Measurements from ENCODE around the gene CAPG. TPM values are rescaled to one million over a fixed set of nuclear protein-coding genes. Genes with fewer than 3 reads are reported as not detected.

CAPG gene
- total RNA-seq, 1 experiment from 2014 or later = 117 TPM

DNA sequence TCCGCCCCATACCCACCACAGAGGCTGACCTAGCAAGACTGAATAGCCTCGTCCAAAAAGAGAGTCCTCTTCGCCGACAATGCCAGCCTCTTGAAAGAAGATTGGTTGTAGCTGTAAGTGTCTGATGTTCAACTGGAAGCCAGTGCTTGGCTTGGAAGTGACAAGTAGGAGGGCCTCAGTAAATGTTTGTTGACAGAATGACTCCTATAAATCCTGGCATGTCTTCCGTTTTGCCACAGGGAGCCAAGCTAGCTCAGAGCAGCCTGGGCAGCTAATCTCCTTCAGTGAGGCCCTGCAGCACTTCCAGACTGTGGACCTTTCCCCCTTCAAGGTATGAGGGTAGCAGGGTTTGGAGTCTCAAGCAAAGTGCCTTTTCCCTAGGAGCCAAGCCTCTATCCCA lies 40.7 kb downstream of the CAPG start:
- no peak for TF ChIP-seq NR2C2 (CRISPR knock-in tag; IDR thresholded peaks at IDR 0.05)
- TF ChIP-seq, protein P1, sequence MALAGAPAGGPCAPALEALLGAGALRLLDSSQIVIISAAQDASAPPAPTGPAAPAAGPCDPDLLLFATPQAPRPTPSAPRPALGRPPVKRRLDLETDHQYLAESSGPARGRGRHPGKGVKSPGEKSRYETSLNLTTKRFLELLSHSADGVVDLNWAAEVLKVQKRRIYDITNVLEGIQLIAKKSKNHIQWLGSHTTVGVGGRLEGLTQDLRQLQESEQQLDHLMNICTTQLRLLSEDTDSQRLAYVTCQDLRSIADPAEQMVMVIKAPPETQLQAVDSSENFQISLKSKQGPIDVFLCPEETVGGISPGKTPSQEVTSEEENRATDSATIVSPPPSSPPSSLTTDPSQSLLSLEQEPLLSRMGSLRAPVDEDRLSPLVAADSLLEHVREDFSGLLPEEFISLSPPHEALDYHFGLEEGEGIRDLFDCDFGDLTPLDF (CRISPR knock-in tag; IDR thresholded peaks at IDR 0.05) = no peak
- TF ChIP-seq, protein P2, sequence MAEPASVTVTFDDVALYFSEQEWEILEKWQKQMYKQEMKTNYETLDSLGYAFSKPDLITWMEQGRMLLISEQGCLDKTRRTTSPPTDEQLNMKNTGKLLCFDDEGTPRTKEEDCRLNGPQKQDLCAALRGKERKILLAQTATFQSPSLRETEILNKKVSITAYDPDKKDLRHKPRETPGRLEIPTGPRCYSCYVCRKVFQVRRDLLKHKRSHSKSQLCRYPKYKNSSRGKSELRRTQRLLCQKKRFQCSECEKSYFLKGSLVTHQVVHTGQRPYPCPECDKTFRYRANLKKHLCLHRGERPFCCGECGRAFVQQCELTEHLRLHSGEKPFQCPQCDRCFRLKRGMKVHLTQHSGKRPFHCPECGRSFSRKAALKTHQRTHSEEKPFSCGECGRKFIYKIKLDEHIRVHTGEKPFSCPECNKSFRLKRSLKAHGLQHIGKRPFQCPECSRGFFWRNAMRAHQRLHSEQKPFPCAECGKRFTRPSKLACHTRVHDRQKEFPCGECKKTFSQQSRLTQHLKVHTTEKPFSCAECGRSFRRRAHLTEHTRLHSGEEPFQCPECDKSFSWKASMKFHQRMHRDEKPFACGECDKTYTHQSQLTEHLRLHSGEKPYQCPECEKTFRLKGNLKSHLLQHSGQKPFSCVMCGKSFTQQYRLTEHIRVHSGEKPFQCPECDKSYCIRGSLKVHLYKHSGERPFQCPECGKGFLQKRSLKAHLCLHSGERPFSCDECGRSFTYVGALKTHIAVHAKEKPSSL (CRISPR knock-in tag; conservative IDR thresholded peaks at IDR 0.05) = no peak
- TF ChIP-seq, protein P3, sequence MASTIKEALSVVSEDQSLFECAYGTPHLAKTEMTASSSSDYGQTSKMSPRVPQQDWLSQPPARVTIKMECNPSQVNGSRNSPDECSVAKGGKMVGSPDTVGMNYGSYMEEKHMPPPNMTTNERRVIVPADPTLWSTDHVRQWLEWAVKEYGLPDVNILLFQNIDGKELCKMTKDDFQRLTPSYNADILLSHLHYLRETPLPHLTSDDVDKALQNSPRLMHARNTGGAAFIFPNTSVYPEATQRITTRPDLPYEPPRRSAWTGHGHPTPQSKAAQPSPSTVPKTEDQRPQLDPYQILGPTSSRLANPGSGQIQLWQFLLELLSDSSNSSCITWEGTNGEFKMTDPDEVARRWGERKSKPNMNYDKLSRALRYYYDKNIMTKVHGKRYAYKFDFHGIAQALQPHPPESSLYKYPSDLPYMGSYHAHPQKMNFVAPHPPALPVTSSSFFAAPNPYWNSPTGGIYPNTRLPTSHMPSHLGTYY (CRISPR knock-in tag; IDR thresholded peaks at IDR 0.05) = no peak
- TF ChIP-seq, protein P4, sequence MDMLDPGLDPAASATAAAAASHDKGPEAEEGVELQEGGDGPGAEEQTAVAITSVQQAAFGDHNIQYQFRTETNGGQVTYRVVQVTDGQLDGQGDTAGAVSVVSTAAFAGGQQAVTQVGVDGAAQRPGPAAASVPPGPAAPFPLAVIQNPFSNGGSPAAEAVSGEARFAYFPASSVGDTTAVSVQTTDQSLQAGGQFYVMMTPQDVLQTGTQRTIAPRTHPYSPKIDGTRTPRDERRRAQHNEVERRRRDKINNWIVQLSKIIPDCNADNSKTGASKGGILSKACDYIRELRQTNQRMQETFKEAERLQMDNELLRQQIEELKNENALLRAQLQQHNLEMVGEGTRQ (CRISPR knock-in tag; IDR thresholded peaks at IDR 0.05) = no peak
- TF ChIP-seq SMAD3 (CRISPR knock-in tag; IDR thresholded peaks at IDR 0.05; ENCODE audit: borderline replicate concordance) = no peak
- TF ChIP-seq, protein P5, sequence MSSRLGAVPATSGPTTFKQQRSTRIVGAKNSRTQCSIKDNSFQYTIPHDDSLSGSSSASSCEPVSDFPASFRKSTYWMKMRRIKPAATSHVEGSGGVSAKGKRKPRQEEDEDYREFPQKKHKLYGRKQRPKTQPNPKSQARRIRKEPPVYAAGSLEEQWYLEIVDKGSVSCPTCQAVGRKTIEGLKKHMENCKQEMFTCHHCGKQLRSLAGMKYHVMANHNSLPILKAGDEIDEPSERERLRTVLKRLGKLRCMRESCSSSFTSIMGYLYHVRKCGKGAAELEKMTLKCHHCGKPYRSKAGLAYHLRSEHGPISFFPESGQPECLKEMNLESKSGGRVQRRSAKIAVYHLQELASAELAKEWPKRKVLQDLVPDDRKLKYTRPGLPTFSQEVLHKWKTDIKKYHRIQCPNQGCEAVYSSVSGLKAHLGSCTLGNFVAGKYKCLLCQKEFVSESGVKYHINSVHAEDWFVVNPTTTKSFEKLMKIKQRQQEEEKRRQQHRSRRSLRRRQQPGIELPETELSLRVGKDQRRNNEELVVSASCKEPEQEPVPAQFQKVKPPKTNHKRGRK (CRISPR knock-in tag; IDR thresholded peaks at IDR 0.05; ENCODE audit: borderline replicate concordance) = no peak
- TF ChIP-seq ZNF232 (CRISPR knock-in tag; IDR thresholded peaks at IDR 0.05) = no peak
- TF ChIP-seq, protein P6, sequence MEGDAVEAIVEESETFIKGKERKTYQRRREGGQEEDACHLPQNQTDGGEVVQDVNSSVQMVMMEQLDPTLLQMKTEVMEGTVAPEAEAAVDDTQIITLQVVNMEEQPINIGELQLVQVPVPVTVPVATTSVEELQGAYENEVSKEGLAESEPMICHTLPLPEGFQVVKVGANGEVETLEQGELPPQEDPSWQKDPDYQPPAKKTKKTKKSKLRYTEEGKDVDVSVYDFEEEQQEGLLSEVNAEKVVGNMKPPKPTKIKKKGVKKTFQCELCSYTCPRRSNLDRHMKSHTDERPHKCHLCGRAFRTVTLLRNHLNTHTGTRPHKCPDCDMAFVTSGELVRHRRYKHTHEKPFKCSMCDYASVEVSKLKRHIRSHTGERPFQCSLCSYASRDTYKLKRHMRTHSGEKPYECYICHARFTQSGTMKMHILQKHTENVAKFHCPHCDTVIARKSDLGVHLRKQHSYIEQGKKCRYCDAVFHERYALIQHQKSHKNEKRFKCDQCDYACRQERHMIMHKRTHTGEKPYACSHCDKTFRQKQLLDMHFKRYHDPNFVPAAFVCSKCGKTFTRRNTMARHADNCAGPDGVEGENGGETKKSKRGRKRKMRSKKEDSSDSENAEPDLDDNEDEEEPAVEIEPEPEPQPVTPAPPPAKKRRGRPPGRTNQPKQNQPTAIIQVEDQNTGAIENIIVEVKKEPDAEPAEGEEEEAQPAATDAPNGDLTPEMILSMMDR (IDR thresholded peaks at IDR 0.05) = no peak
- TF ChIP-seq, protein P7, sequence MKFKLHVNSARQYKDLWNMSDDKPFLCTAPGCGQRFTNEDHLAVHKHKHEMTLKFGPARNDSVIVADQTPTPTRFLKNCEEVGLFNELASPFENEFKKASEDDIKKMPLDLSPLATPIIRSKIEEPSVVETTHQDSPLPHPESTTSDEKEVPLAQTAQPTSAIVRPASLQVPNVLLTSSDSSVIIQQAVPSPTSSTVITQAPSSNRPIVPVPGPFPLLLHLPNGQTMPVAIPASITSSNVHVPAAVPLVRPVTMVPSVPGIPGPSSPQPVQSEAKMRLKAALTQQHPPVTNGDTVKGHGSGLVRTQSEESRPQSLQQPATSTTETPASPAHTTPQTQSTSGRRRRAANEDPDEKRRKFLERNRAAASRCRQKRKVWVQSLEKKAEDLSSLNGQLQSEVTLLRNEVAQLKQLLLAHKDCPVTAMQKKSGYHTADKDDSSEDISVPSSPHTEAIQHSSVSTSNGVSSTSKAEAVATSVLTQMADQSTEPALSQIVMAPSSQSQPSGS (CRISPR knock-in tag; IDR thresholded peaks at IDR 0.05; ENCODE audit: borderline replicate concordance, low read depth) = no peak
- no peaks in the 10 kb centered on the region for H3K27me3 Mint-ChIP-seq (ENCODE audit: low read depth)
- POLR2A ChIA-PET = interaction anchor here (0.7 to 1.2 kb wide), 2 partner anchors 15 to 20 kb away, joined by 3 read pairs; no protein-coding TSS in a partner anchor
- CTCF ChIA-PET = interaction anchor here (1.3 kb wide), 1 partner anchor 36 kb away, joined by 5 read pairs; no protein-coding TSS in a partner anchor
- 0 out of 2 replicates have a peak, but pooled peaks cover 4% of the 10 kb centered on the region for H3K9me3 Mint-ChIP-seq
- no peak overlapping the region for H3K4me3 Mint-ChIP-seq
- no peak overlapping the region for H3K27ac Mint-ChIP-seq
- DNase-seq (ENCODE audit: low spot score) (no peak), ATAC-seq (no peak)
- peaks cover 8% of the 10 kb centered on the region for H3K36me3 Mint-ChIP-seq
- H3K4me1 Mint-ChIP-seq = no peaks in the 10 kb centered on the region

DNA sequence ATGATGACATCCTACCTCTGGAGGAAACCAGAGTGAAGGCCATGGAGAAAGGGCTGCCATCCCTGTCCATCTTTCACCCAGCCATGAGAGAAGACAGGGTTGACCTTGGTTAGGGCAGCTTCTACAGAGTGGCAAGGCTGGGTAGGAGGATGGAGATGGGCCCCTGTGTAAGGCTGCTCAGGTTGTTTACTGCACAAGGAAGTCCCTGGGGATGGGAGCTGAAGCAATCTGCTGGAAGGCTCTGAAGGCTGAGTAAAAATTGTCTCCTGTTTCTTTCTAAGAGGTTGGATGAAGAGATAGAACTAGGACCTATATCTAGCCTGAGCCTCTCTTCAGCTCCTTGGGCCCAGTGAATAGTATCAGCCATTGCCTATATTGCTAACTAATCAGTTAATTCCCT lies 41.2 kb downstream of the CAPG start:
- POLR2A ChIA-PET = no interaction called here
- ATAC-seq (no peak), DNase-seq (ENCODE audit: low spot score) (no peak)
- H3K27ac Mint-ChIP-seq = no peak overlapping the region
- H3K4me3 Mint-ChIP-seq = no peak overlapping the region
- CTCF ChIA-PET = no interaction called here
- no peaks in the 10 kb centered on the region for H3K27me3 Mint-ChIP-seq (ENCODE audit: low read depth)
- peaks cover 7% of the 10 kb centered on the region for H3K36me3 Mint-ChIP-seq
- H3K9me3 Mint-ChIP-seq = 0 out of 2 replicates have a peak, but pooled peaks cover 2% of the 10 kb centered on the region
- no peaks in the 10 kb centered on the region for H3K4me1 Mint-ChIP-seq
- TF ChIP-seq SMAD4 (CRISPR knock-in tag; IDR thresholded peaks at IDR 0.05) = no peak
- no peak for TF ChIP-seq ZNF232 (CRISPR knock-in tag; IDR thresholded peaks at IDR 0.05)
- no peak for TF ChIP-seq ETV6 (CRISPR knock-in tag; IDR thresholded peaks at IDR 0.05)
- no peak for TF ChIP-seq ZNF263 (CRISPR knock-in tag; IDR thresholded peaks at IDR 0.05; ENCODE audit: low read depth)
- TF ChIP-seq GABPB1 (CRISPR knock-in tag; IDR thresholded peaks at IDR 0.05) = no peak
- TF ChIP-seq, protein P8, sequence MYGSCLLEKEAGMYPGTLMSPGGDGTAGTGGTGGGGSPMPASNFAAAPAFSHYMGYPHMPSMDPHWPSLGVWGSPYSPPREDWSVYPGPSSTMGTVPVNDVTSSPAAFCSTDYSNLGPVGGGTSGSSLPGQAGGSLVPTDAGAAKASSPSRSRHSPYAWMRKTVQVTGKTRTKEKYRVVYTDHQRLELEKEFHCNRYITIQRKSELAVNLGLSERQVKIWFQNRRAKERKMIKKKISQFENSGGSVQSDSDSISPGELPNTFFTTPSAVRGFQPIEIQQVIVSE (CRISPR knock-in tag; IDR thresholded peaks at IDR 0.05; ENCODE audit: borderline replicate concordance) = no peak
- TF ChIP-seq FOXK1 (CRISPR knock-in tag; IDR thresholded peaks at IDR 0.05) = no peak
- TF ChIP-seq, protein P1 (CRISPR knock-in tag; IDR thresholded peaks at IDR 0.05) = no peak
- TF ChIP-seq SMAD3 (CRISPR knock-in tag; IDR thresholded peaks at IDR 0.05; ENCODE audit: borderline replicate concordance) = no peak
- no peak for TF ChIP-seq MXD4 (CRISPR knock-in tag; IDR thresholded peaks at IDR 0.05; ENCODE audit: borderline replicate concordance)

Measured in WTC11 (cell line).